GM19239 (cell line): ENCODE results near the gene MYO18A.

Source experiments
- DNase-seq: peaks from one replicate; pipeline ENCODE4 v3.0.0; 2011; ENCODE audit warnings: low spot score; ENCODE audit not compliant: insufficient read length
- FAIRE-seq: peaks from 2 replicates; lab custom pipeline; 2011; peaks lifted over from hg19 to GRCh38; lab: Jason Lieb, UNC

The MYO18A gene

DNA sequence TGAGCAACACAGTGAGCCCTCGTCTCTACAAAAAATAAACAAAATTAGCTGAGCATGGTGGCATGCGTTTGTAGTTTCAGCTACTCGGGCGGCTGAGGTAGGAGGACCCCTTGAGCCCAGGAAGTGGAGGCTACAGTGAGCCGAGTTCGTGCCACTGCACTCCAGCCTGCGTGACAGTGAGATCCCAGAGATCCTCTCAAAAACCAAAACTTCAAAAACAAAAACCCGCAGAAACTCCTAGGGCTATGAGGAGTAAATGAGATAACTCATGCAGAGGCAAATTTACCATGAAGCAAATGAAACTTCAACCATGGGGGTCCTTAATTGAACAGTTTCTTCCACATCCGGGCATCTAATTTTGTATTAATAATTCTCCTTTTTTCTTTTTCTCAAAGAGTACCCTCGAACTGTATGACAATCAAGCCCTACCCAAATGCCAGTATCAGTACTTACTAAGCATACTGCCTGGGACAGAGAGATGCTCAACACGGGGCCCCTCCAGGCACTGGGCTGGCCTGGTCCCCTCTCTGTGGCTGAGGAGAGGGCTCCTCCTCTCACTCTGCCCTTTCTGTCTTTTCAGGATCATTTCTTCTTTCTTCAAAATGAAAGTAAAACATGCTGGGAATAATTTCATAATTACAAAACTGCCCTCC lies 138.0 kb downstream of the MYO18A start:
- FAIRE-seq (no peak), DNase-seq (no peak)

DNA sequence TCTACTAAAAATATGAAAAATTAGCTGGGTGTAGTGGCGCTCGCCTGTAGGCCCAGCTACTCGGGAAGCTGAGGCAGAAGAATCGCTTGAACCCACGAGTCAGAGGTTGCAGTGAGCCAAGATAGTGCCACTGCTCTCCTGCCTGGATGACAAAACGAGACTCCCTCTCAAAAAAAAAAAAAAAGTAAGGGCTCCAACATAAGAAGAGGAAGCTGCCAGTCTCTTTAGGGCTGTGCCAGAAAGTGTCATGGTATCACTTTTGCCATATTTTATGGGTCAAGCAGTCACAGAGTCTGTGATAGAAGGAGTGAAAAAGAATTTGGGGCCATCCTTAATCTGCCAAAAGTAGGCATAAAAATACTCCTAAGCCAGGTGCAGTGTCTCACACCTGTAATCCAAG lies 138.6 kb downstream of the MYO18A start:
- FAIRE-seq (no peak), DNase-seq (no peak)

- DNase-seq (no peak), FAIRE-seq (no peak)
Measured at GRCh38 chr17:29041091-29041490, 139.1 kb downstream of the MYO18A start.

DNA sequence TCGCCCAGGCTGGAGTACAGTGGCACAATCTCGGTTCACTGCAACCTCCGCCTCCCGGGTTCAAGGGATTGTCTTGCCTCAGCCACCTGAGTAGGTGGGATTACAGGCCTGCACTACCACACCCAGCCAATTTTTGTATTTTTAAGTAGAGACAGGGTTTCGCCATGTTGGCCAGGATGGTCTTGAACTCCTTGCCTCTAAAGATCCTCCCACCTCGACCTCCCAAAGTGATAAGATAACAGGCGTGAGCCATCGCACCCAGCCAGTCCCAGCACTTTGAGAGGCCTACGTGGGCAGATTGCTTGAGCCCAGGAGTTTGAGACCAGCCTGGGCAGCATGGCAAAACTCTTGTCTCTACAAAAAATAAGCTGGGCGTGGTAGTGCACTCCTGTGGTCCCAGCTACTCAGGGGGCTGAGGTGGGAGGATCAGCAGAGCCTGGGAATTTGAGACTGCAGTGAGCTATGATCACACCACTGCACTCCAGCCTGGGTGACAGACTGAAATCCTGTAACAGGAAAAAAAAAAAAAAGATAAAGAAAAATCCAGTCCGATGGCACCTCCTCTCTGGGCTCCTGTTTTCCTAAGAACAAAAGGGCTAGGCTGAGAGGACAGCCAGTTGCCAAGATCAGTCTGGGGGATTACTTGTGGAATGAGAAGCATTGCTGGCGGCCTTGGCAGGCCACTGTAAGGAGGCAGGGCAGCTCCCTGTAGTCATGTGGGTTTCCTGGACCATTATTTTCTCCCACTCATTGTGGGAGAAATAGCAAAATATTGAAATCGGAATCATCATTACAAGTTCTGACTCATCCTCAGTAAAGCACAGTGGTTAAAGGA lies 140.2 kb downstream of the MYO18A start:
- no peak for DNase-seq
- FAIRE-seq, result no peak

- no peak for FAIRE-seq
- no peak for DNase-seq
Measured at GRCh38 chr17:29038085-29038795, 142.0 kb downstream of the MYO18A start.

DNA sequence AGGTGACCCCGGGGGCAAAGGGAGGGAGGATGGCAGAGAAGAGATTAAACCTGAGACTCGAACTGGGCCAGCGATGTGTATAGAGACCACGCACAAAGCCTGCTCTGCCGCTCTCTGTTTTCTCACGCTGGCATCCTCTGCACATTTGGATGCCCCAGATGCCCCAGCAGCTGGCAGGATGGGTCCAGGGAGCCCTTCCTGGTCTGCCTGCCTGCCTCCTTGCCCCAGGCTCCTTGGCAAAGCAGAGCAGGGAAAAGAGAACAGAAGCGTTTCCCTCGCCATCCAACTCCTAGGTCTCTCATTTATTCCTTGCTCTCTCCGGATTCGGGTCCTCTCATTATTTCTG lies 142.5 kb downstream of the MYO18A start:
- FAIRE-seq (no peak), DNase-seq (no peak)

GRCh38 chr17:29036584-29036983 lies 143.6 kb downstream of the MYO18A start:
- FAIRE-seq, result no peak
- DNase-seq, result no peak

DNA sequence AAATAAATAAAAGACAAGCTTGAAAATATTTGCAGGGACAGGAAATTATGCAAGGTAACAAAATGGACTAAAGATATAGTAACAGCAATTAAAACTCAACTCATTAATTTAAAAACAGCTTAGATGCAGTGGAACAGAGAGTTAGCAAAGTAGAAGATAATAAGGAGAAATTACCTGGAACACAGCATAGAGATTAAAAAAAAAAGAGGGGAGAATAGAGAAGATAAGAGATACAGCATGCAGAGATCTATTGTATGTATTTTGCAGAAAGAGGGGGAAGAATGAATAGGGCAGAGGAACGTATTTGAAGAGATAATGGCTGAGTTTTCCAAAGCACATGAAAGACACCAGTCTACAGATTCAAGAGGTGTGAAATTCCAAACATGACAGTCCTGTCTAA lies 145.7 kb downstream of the MYO18A start:
- no peak for FAIRE-seq

GRCh38 chr17:29032857-29033197 lies 147.4 kb downstream of the MYO18A start:
- FAIRE-seq (no peak), DNase-seq (no peak)

More for the DNA sequence above, 145.7 kb downstream of the MYO18A start:
- DNase-seq, result no peak

DNA sequence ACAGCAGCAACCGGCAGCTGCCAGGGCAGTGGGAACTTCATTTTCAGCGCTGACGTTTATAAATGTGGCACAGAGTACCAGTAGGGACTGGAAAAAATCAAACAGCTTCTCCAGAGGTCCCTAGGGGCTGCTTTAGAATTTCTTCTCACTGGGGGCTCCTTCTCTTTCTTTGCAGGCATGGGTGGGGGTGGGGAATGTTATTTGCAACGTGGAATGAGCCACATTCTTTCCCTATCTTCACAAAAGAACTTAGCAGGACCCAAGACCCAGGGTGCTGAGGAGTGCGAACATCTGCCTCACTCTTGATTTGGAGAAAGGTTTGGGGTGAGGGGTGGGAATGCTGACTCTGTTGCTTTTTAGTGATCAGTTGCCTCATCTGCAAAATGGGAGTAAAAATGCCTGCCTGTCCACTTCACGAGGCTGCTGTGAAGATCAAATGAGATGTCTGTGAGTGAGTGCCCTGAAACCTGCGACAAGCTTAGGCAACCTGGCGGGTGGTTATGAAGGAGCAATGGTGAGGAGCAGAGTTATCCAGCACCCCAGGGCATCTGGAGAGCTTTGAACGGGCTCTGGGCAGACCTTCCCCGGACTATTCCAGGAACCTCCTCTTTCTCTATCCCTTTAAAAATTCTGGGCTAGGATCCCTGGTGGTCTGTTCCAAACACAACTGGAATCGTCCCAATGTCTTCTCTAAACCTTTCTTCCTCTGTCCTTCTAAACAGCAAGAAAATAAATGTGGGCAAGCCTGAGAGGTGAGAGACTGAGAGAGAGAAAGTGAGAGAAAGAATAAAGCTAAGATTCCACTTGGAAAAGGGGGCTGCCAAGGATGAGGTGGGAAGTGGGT lies 148.0 kb downstream of the MYO18A start:
- DNase-seq (no peak), FAIRE-seq (no peak)

GRCh38 chr17:29031488-29031887 lies 148.7 kb downstream of the MYO18A start:
- no peak for DNase-seq
- no peak for FAIRE-seq

- FAIRE-seq, result no peak
- no peak for DNase-seq
Measured at GRCh38 chr17:29024316-29024952, 155.8 kb downstream of the MYO18A start.

DNA sequence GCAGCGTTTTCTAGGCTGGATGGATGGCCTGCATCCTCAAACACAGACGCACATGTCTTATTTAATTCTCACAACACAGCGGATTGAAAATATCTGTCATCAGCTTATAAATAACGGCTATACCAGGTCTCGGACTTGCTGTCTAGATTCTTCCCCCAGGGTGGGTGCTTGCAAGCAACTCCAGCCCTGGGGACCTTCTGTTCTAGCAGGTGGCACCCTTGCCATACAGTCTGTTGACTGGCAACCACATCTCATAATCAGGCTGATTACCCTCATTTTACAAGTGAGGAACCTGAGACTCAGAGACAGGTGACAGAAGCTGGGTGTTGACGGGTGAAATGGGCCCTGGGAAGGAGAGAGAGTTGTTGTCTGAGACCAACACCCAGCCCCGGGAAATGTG lies 158.1 kb downstream of the MYO18A start:
- no peak for FAIRE-seq
- DNase-seq, result no peak

- FAIRE-seq (no peak), DNase-seq (no peak)
Measured at GRCh38 chr17:29021226-29021625, 159.0 kb downstream of the MYO18A start.
